GM21367 (cell line): ENCODE data around the gene HMBS.
"Not testable (repeated sequence)": the region's sequence is repeated elsewhere in the genome, so short reads cannot be mapped to it uniquely, and the experiment has no call there.

Experiments used
- ATAC-seq: cut with Tn5 transposase; IDR thresholded peaks from one replicate; pipeline ENCODE4 v1.9.1; 2021; ENCODE audit not compliant: unreplicated experiment

Gene HMBS

DNA sequence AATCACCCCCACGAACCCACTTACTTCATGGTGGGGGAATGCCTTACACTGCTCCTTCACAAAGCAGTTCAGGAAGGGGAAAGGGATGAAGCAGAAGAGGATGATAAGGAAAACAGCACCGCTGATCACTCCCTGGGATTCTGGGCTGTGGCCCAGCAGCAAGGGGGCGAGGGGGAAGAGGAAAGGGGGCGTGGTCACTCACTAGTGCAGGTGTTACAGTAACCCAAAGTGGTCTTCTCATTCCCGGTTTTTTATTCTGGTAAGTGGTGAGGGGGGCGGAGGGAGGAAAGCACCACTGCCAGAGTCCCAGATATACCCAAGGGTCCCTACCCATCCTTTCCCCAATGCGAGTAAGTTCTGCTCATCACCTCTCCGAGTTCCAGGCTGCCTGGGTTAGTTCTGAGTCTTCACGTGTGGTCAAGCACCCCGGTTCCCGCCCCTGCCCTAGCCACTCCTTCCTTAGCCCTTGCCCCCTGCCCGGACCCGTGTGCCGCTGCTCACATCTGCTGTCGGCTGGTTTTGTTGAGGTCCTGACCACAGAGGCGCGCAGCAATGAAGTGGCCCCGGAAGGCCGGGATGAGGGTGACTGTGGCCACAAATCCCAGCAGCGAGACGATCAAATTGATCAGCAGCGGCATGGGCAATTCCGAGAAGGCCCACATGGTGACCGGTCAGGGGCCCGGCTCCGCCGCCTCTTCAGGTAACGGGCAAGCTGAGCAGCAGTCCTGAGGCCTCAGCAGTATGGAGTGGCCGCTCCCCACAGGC, 16.5 kb downstream of the HMBS start:
- peak; percentile 11 for ATAC-seq

DNA sequence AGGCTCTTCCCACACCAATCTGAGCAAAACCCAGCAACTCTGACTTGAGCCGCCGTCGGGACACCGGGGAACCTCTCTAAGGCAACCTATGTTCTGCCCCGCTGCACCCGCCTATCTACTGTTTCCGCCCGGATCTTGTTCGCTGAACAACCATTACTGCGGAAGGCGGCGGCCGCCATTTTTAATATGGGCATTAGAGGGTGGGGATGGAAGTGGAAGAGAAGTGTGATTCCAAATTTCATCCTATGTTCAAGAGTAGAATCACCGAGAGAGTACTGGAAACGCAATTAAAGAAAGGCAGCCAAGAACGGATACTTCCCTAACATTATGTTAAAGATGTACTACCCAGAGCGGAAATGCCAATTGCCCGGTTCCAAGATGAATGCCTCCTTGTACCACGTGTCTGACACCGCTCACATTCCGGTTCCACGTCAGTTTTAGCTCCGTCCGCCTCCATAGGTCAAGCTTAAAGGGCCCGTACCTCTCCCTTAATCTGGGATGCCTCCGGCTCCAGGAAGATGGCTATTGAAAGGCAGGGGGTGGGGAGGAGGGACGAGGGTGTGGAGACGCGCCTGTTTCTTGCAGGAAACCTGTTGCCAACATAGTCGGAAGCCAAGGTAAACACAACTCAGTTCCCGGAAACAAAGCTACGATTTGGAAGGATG, 17.2 kb downstream of the HMBS start, which contains the start of gene DPAGT1:
Gene DPAGT1 (minus strand): TSS at position 95 of the 665 bp plus-strand sequence. CDS start 198 bp downstream, outside the sequence.
- peak; percentile 65 for ATAC-seq

DNA sequence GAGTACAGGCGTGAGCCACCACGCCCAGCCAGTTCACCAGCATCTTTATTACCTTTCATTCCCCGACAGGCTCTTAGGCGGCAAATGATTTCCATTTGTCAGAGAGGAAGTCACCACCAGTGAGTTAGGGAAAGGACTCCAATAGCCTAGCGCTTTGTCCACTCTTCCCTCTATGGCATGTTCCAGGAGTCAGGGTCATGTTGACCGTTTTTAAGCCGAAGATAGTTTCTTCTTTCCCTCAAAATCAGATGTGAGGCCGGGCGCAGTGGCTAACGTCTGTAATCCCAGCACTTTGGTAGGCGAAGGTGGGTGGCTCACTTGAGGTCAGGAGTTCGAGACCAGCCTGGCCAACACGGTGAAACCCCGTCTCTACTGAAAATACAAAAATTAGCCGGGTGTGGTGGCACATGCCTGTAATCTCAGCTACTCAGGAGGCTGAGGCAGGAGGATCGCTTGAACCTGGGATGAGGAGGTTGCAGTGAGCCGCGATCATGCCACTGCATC, 18.5 kb downstream of the HMBS start:
- ATAC-seq, result not testable (repeated sequence)

DNA sequence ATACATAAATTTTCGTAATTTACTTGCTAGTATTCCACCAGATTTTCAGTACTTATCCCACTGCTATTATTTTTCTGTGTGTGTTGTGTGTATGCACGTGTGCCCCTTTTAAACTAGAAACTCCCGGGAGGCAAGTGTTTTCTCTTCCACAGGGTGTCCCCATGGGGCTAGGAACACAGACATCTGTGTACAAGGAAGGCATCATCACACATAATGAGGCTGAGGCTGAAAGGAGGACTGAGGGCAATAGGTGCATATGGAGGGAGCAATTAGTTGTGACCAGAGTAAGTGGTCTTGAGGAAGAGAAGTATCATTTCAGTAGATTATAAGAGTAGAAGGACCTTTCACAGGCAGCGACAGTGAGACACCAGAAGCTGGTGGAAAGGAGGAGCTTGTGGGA, 19.1 kb downstream of the HMBS start:
- no peak for ATAC-seq

DNA sequence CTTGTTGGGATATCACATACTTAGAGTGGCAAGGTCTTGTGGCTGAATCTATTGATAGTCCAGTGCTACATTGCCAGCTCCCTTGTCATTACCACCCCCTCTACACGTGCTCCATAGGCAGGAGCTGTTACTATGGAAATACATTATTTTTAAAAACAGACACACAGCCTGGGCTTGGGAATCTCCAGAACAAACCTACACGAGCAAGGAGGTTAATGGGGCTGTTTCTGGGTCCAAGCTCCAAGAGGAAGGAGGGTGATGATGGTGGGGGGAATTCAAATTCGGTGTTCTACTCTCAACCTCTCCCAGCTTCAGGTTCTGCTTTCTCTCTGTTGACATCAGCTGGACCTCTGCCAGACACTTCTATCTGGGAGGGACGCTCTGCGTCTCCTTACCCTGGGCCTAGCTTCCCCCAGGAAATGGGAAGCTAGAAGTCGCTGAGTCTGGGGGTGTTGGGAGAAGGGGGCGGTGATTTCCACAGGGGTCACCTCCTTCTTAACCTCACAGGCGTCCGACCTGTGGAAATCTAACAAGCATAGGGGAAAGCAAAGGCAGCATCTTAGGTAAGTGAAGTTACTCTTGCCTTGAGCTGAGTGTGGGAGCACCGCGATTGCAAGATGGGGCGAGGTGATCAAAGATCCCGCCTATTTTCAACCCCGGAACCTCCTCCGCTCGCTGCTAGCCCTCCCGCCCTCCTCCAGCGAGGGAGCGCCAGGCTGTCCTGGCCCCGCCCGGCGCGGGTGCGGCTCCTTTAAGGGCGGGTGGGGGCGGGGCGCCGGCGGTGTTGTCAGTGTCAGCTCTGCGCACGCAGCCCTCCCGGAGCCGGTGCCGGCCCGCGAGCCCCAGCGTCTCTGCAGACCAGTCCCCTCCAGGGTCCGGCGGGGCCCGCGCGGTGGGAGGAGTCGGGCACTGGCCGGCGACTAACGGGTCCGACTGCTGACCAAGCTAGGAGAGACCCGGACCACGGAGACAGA, 22.2 kb downstream of the HMBS start, which contains the start of gene C2CD2L:
Gene C2CD2L (plus strand): TSS at position 781 of the 974 bp plus-strand sequence. CDS start 398 bp downstream, outside the sequence.
- peak; percentile 58 for ATAC-seq

DNA sequence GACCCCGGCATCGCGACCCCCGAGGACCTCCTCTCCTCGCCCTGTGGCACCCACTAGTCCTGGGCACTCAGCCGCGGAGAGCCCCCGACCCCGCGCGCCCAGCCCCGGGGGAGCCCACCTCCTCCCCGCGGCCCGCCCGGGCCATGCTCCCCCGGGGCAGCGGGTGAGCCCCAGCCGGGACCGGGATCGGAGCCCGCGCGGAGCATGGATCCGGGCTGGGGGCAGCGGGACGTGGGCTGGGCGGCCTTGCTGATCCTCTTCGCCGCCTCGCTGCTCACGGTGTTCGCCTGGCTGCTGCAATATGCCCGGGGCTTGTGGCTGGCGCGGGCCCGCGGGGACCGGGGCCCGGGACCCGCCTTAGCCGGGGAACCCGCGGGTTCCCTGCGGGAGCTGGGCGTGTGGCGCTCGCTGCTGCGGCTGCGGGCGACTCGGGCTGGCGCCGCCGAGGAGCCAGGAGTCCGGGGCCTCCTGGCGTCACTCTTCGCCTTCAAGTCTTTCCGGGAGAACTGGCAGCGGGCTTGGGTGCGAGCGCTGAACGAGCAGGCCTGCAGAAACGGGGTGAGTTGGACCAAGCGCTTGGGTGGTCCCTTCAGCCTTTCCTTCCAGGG, 23.0 kb downstream of the HMBS start:
- ATAC-seq, result peak; percentile 12

DNA sequence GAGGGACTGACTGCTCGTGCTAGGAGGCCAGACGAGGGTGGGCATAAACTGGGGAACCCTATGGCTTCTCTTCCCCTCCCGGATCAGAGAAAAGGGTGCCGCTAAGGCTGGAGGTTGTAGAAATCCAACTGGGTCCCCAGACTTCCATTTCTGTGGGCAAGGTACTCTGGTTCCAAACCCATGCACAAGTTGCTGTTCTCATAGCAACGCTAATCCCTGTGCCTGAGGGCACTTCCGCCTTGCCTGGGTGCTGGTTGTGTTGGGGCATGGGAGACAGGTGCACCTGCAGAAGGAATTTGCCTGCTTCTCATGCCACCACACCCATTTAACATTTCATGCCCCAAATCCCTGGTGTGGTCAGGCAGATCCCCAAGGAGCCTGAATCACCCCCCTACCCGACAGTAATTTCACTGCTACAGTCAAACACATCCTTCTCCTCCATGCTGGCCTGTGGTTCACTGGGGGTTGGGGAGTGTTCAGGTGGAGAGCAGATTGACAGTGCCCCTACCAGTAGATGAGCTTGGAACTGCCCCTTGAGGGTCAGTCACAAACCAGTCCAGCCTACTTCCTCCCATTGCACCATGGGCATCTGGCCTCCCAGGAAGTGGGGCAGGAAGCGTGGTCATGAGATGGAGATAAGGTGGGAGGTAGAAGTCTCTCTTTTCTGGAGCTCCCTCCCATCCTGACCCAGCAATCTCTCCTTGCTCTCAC, 23.6 kb downstream of the HMBS start:
- ATAC-seq, result no peak

DNA sequence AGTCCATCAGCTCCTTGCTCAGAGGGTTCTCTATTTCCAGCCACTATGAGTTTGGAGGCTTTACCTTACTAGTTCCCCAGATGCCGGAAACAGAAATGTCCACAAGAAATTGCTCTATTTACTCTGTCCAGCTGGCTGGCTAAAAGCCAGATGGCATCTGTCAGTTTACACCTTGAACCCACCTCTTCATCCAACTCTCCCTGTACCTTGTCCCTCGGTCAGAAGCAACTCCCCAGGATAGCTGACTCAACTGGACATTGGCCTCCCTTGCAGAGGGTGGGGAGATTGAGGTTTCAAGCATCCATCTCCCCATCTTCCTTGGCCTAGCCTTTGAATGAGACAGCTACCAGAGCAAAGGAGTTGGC, 24.2 kb downstream of the HMBS start:
- no peak for ATAC-seq

DNA sequence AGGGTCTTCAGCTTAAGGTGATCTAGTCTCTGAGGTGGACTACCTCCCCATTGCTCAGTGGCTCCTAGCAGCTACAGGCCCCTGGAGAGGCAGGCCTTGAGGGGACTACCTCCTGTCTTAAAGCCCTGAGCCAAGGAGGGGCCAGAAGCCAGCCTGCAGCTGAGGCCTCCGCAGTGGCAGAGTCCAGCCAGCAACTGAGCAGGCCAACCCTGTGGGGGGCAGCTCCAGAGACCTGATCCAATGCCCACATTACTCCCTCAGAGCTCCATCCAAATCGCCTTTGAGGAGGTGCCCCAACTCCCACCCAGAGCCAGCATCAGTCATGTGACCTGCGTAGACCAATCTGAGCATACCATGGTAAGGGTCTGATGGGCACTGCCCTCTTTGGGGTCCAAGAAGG, 25.2 kb downstream of the HMBS start:
- ATAC-seq, result no peak

DNA sequence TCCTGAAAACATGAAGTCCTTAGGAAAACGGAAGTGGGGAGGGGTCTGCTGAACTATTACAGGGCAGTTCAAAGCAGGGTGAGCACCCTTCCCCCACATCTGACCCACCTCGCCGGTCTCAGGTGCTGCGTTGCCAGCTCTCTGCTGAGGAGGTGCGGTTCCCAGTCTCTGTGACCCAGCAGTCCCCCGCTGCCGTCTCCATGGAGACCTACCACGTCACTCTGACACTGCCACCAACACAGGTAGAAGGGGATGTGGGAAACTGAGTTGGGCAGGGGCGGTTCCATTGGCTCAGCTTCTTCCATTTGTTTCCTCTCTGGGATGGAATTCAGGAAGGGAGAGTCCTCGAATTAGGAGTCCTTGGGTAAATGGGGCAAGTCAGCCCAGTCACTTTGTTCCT, 25.8 kb downstream of the HMBS start:
- ATAC-seq, result no peak

DNA sequence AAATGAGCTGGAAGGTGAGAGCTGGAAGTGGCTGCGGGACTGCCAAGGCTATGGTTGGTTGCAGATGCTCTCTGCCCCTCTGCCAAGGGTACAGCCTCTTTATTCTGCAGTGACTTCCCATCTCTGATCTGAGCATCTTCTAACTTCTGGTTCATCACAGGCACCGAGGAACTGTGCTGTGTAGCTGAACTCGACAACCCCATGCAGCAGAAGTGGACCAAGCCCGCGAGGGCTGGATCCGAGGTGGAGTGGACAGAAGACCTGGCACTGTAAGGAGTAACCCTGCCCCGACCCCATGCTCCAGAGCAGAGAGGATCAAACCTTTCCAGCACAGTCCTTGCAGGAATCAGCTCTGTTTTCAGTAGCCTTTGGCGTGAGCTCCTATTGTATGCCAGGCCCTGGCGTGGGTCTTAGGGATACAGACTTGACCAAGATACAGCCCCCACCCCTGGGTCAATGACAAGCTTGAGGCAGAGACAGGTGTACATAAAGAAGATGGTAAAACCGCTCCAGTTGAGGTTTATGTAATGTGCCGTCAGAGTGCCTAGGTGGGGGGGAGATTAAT, 26.8 kb downstream of the HMBS start:
- ATAC-seq, result no peak

DNA sequence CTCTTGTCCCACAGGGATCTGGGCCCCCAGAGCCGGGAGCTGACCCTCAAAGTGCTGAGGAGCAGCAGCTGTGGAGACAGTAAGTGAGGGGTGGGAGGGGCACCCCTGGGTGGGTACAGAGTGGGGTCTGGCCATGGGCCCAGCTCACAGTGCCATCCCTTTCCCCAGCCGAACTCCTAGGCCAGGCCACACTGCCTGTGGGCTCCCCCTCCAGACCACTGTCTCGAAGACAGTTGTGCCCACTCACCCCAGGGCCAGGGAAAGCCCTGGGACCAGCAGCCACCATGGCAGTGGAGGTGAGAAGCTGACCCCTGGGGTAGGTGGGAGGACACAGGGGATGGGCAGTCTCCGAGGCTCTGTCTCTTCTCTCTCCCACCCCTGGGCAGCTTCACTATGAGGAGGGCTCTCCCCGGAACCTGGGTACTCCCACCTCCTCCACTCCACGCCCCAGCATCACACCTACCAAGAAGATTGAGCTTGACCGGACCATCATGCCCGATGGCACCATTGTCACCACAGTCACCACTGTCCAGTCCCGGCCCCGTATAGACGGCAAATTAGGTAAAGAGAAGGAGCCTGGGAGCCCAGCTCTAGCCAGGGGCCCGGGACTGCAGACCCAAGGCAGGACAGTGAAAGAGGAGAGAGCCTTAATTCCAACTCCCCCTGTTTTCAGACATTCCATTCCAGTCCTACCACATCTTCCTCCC, 27.8 kb downstream of the HMBS start:
- no peak for ATAC-seq

DNA sequence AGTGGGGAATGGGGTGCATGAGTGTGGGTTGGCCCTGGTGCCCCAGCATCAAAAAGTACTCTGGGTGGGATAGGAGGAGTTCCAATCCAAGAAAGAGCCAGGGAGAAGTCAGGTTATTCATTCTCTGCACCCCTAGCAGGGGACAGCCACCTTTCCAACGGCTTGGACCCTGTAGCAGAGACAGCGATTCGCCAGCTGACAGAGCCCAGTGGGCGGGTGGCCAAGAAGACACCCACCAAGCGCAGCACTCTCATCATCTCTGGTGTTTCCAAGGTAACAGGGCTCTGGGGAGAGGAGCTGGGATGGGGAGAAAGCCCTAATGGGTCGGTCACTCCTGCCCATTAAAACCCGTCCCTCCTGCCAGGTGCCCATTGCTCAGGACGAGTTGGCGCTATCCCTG, 29.0 kb downstream of the HMBS start:
- ATAC-seq, result no peak

DNA sequence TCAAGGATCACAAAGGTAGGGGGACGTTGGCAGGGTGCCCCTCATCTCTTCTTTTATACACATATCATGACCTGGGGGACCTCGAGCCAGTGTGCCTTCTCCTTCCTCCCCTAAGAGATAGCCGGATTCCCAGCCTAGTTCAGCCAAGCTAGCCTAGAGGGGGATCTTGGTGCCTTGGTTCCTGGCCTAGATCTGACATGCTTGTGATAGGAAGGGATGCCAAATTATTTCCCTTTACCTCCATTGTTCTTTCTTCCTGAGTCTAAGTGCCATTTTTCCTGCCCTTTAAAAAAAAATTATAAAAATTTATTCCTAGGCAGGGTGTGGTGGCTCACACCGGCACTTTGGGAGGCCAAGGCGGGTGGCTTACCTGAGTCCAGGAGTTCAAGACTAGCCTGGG, 29.7 kb downstream of the HMBS start:
- no peak for ATAC-seq

DNA sequence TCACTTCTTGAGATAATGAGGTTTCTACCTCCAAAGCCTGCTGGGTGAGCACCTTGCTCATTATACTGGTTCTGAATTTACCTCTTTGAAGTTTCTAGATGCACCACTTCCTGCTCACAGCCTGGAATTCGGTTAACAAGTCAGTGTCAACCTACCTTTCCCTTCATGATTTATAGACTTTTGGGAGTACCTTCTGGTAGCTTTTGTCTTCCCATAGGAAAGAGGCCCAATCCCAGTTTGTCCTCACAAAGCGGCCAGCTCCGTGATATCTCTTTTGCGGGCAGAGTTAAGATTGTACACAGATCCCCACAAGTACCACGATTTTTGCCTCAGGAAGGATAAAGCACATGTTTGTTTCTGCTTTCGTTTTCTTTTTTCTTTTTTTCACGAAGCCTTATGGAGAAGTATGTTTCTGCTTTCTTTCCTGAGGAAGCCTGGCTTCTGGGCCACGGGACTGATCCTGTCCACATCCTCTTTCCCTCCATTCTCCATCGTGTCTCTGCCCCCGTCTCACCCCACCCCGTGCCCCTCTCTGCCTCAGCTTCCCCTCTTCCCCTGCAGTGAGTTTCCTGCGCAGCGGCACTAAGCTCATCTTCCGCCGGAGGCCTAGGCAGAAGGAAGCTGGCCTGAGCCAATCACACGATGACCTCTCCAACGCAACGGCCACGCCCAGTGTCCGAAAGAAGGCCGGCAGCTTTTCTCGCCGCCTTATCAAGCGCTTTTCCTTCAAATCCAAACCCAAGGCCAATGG, 31.0 kb downstream of the HMBS start:
- no peak for ATAC-seq

DNA sequence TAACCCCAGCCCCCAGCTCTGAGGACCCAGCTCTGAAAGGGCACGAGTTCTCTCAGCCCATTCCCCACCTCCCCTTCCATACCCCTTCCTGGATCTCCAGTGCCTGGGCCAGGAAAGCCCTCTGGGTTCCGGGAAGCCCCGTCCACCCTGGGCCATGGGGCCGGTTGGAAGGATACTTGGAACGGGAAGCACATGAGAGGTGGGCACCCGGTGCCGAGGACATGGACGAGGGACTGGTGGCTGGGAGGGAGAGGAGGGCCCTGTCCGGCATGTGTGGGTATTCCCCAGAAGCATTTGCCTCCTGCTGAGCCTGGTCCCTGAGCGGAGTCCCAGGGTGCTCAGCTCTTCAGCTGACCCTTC, 31.5 kb downstream of the HMBS start:
- no peak for ATAC-seq

DNA sequence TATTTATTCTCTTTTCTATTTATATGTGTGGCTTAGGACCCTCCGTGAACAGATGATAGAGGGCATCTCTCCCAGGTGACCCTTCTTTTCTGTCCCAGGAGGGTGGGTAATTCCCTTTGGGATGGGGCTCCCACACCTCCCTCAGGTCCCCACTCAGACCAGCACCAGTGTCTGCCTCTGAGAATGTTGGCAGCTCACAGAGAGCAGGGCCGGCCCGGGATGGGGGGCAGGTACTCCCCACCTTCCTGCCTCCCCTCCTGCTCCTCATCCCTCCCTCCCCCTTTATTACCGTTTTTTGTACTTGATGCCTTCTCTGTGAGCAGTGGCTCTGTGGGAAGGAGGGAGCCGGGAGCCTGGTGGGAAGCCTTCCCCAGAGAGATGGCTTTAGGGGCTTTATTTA, 31.9 kb downstream of the HMBS start:
- no peak for ATAC-seq

DNA sequence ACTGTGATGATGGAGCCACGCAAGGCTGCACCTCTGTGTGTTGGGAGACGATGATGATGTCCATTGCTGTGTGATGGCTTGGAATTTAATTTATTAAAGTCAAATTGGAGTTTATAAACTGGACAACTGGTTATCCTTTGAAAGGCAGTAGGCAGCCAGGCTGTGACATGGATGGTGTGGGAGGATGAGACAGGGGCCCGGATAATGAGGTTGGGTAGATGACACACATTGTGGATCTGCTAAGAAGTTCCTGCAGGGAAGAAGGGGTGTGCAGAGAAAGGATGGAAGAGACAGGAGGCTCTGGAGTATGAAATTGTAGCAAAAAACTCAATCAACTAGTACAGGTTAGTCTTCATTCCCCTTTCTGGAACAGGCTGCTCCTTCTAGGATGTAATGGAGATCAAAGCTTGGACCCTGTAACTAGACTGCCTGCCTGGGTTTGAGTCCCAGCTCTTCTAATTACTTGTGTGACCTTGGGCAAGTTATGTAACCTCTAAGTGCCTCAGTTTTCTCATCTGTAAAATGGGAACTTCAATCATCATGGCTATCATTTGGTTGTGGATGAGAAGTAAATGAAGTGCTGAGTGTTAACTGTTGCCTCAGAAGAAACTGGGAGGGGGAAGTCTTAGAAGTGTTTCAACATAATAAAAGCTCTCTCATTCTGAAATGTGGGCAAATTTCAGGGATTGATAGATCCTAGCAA, 32.5 kb downstream of the HMBS start:
- ATAC-seq, result no peak
